Endothelial cell of umbilical vein (primary cell): ENCODE results near the gene PTPRT. TPM values are rescaled to one million over a fixed set of nuclear protein-coding genes. Genes with fewer than 3 reads are reported as not detected.

ENCODE experiments used
- BruUV-seq: library from RNA; stranded (reverse); fragments of 400-500 nt; replicated peaks from 2 replicates; lab custom pipeline; 2021; lab: Mats Ljungman, UMichigan
- CTCF ChIA-PET: fragments of 300-600, 350-600 bp; sonication (Branson Sonifier 250); formaldehyde crosslinking; loops from one replicate; lab custom pipeline; 2021; ENCODE audit warnings: antibody characterized with exemption, inconsistent platforms; lab: Charles Lee
- POLR2A ChIA-PET: fragments of 300-600, 350-600 bp; sonication (Branson Sonifier 250); formaldehyde crosslinking; loops from one replicate; lab custom pipeline; 2021; ENCODE audit warnings: antibody characterized with exemption, inconsistent platforms; lab: Charles Lee
- DNase-seq: peaks from one replicate; pipeline ENCODE4 v3.0.0-alpha.2; 2011; ENCODE audit warnings: low read depth, low spot score
- FAIRE-seq: peaks from 2 replicates; lab custom pipeline; 2011; peaks lifted over from hg19 to GRCh38; lab: Jason Lieb, UNC
- H2AFZ ChIP-seq: 2 replicates; pipeline ENCODE4 v1.6.0; 2012; ENCODE audit warnings: low read depth, low read length, control low read depth, inconsistent platforms
- H3K27ac ChIP-seq: 2 replicates; pipeline ENCODE4 v1.5.1; 2011; ENCODE audit warnings: low read depth, mild to moderate bottlenecking, control low read depth, low read length, moderate library complexity; ENCODE audit not compliant: insufficient read depth
- H3K27me3 ChIP-seq, 2 experiments: 2 replicates each; pipeline versions ENCODE4 v1.6.0 to v1.6.1; 2011; ENCODE audit warnings: low read length in 2 of 2, mixed read lengths in 1 of 2; ENCODE audit not compliant: control insufficient read depth in 2 of 2, insufficient read depth in 2 of 2
- H3K36me3 ChIP-seq, 2 experiments: 2 replicates in 1 of 2; 3 replicates in 1 of 2; pipeline ENCODE4 v1.5.1; 2011; ENCODE audit warnings: low read length in 2 of 2, mild to moderate bottlenecking in 1 of 2, moderate library complexity in 1 of 2; ENCODE audit not compliant: control insufficient read depth in 2 of 2, insufficient read depth in 2 of 2; ENCODE audit errors: extremely low read depth in 1 of 2
- H3K4me1 ChIP-seq: 3 replicates; pipeline ENCODE4 v1.5.1; 2011; ENCODE audit warnings: mild to moderate bottlenecking, low read length; ENCODE audit not compliant: control insufficient read depth, insufficient read depth; ENCODE audit errors: extremely low read depth
- H3K4me2 ChIP-seq: 2 replicates; pipeline ENCODE4 v1.6.1; 2011; ENCODE audit warnings: low read length, control low read depth, mixed read lengths; ENCODE audit not compliant: insufficient read depth
- H3K4me3 ChIP-seq, 3 experiments: fragments of 200-600 bp in 1 of 3; sonication (generic), shearing (Covaris generic) in 1 of 3; replicated peaks in 1 of 3; 2 replicates each; pipeline ENCODE4 v1.5.1; 2011 to 2016; ENCODE audit warnings: control low read depth in 3 of 3, low read length in 3 of 3, mild to moderate bottlenecking in 2 of 3, inconsistent platforms in 1 of 3, low read depth in 1 of 3, moderate library complexity in 1 of 3; ENCODE audit not compliant: insufficient read depth in 1 of 3
- H3K79me2 ChIP-seq: 2 replicates; pipeline ENCODE4 v1.6.0; 2012; ENCODE audit warnings: low read length, inconsistent platforms; ENCODE audit not compliant: control insufficient read depth, insufficient read depth
- H3K9ac ChIP-seq: replicated peaks from 2 replicates; pipeline ENCODE3; 2011; ENCODE audit warnings: low read length, control low read depth; ENCODE audit not compliant: insufficient read depth; ENCODE audit errors: extremely low read depth
- H3K9me1 ChIP-seq: replicated peaks from 3 replicates; pipeline ENCODE4 v1.6.0; 2011; ENCODE audit warnings: mild to moderate bottlenecking, low read length; ENCODE audit not compliant: control insufficient read depth, insufficient read depth; ENCODE audit errors: extremely low read depth
- H3K9me3 ChIP-seq: replicated peaks from 2 replicates; pipeline ENCODE4 v1.5.1; 2012; ENCODE audit warnings: low read length, inconsistent platforms; ENCODE audit not compliant: control insufficient read depth, insufficient read depth
- H4K20me1 ChIP-seq: replicated peaks from 2 replicates; pipeline ENCODE3; 2011; ENCODE audit warnings: mild to moderate bottlenecking, low read length; ENCODE audit not compliant: control insufficient read depth, insufficient read depth; ENCODE audit errors: extremely low read depth
- EZH2 ChIP-seq: IDR thresholded peaks from 2 replicates; pipeline ENCODE4 v1.6.1; 2012; ENCODE audit warnings: borderline replicate concordance, low read depth, mild to moderate bottlenecking, moderate library complexity, low read length, inconsistent platforms; ENCODE audit not compliant: severe bottlenecking
- FOS ChIP-seq: IDR thresholded peaks from 2 replicates; pipeline ENCODE4 v1.6.1; 2011; ENCODE audit warnings: mild to moderate bottlenecking, low read length, moderate library complexity, borderline replicate concordance; ENCODE audit not compliant: insufficient read depth
- GATA2 ChIP-seq: IDR thresholded peaks from 2 replicates; pipeline ENCODE4 v1.7.0; 2011; ENCODE audit warnings: low read depth, mild to moderate bottlenecking, moderate library complexity, mixed read lengths, low read length; ENCODE audit not compliant: insufficient read length, insufficient read depth
- JUN ChIP-seq: IDR thresholded peaks from 2 replicates; pipeline ENCODE4 v1.6.1; 2011; ENCODE audit warnings: borderline replicate concordance, low read depth; ENCODE audit not compliant: insufficient read length, insufficient read depth
- POLR2A ChIP-seq: IDR thresholded peaks from 2 replicates; pipeline ENCODE4 v1.6.1; 2012; ENCODE audit warnings: low read depth, mild to moderate bottlenecking, control low read depth, low read length
- POLR2AphosphoS5 ChIP-seq: IDR thresholded peaks from 2 replicates; pipeline ENCODE4 v1.6.1; 2012; ENCODE audit warnings: low read depth, mild to moderate bottlenecking, control low read depth, low read length, moderate library complexity; ENCODE audit not compliant: insufficient read depth
- dilution Hi-C: fragments of 300-500 bp; cut with MboI; formaldehyde crosslinking; loops from one replicate; pipeline ENCODE4 v1.15.0; 2019; ENCODE audit warnings: low sequenced_read_pairs; ENCODE audit not compliant: extremely low pct_ligation_motif_present
- intact Hi-C: fragments of 100-400 bp; cut with micrococcal nuclease; formaldehyde crosslinking; loops from one replicate; pipeline ENCODE4 v1.10.0; 2022
- polyA plus RNA-seq, 4 experiments: library from polyadenylated mRNA; depleted of rRNA in 3 of 4; stranded (reverse) in 3 of 4; unstranded in 1 of 4; fragments of >200 nt; gene quantifications; 2 replicates each; pipeline versions ENCODE4 v1.2.1 to v1.2.3, GENCODE V29; 2011 to 2012; ENCODE audit warnings: missing spikeins in 1 of 4
- total RNA-seq: library from RNA; stranded (reverse); gene quantifications from 2 replicates; pipeline ENCODE4 v1.2.3, GENCODE V29; 2021
- TF ChIP-seq, protein P1 (sequence below): IDR thresholded peaks from 2 replicates; pipeline ENCODE4 v1.6.1; 2011; ENCODE audit not compliant: insufficient read depth, insufficient read length
- TF ChIP-seq, protein P2 (sequence below), 2 donors: IDR thresholded peaks; 1 replicate in 1 of 2; 2 replicates in 1 of 2; pipeline ENCODE4 v1.5.1; 2011; ENCODE audit warnings: low read length in 2 of 2, mild to moderate bottlenecking in 2 of 2, moderate library complexity in 2 of 2, control low read depth in 1 of 2, inconsistent platforms in 1 of 2, low read depth in 1 of 2; ENCODE audit not compliant: insufficient read depth in 1 of 2; ENCODE audit errors: extremely low read depth in 1 of 2

The PTPRT gene
- total and polyA plus RNA-seq, 2 donors (not counting 3 experiments of a cell fraction or from before 2014, with no cell fraction given): not detected

DNA sequence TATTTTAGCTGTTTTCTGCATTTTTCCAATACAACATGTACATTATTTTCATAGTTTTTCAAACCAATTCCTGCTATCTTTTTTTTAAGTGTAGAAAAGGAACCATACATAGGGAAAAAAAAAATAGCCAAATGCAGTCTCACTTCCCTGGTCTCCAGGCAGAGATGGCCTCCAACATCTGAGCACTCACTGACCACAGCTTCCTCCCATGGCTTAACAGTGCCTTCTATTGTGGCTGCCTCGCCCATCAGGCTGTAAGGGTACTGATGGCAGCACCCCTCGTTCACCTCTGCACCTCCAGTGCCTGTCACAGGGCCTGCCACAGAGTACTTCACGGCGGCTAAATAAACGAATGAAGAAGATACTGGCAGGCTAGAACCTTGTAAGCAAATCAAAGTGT, 591.1 kb downstream of the PTPRT start:
- H3K4me1 ChIP-seq: no peaks in the 10 kb centered on the region
- no peaks in the 10 kb centered on the region for H4K20me1 ChIP-seq
- no TSS peak for BruUV-seq
- no peak overlapping the region for H3K9ac ChIP-seq
- H3K4me3 ChIP-seq: no peak overlapping the region
- ChIA-PET POLR2A (no interaction called here), CTCF (no interaction called here)
- no peak overlapping the region for H2AFZ ChIP-seq
- DNase-seq (no peak), FAIRE-seq (no peak)
- H3K27me3 ChIP-seq: no peaks in the 10 kb centered on the region
- no peaks in the 10 kb centered on the region for H3K36me3 ChIP-seq
- H3K9me1 ChIP-seq: no peaks in the 10 kb centered on the region
- no peak for TF ChIP-seq POLR2A
- TF ChIP-seq EZH2: no peak
- no peak for TF ChIP-seq POLR2AphosphoS5
- TF ChIP-seq, protein P1, sequence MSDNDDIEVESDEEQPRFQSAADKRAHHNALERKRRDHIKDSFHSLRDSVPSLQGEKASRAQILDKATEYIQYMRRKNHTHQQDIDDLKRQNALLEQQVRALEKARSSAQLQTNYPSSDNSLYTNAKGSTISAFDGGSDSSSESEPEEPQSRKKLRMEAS: no peak
- no peak for TF ChIP-seq FOS
- TF ChIP-seq, protein P2, sequence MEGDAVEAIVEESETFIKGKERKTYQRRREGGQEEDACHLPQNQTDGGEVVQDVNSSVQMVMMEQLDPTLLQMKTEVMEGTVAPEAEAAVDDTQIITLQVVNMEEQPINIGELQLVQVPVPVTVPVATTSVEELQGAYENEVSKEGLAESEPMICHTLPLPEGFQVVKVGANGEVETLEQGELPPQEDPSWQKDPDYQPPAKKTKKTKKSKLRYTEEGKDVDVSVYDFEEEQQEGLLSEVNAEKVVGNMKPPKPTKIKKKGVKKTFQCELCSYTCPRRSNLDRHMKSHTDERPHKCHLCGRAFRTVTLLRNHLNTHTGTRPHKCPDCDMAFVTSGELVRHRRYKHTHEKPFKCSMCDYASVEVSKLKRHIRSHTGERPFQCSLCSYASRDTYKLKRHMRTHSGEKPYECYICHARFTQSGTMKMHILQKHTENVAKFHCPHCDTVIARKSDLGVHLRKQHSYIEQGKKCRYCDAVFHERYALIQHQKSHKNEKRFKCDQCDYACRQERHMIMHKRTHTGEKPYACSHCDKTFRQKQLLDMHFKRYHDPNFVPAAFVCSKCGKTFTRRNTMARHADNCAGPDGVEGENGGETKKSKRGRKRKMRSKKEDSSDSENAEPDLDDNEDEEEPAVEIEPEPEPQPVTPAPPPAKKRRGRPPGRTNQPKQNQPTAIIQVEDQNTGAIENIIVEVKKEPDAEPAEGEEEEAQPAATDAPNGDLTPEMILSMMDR (IDR thresholded peaks at IDR 0.05; ENCODE audit: extremely low read depth in 1 of 2, insufficient read depth in 1 of 2, low read depth in 1 of 2, low read length in 2 of 2): no peak
- no peak for TF ChIP-seq GATA2
- no peak for TF ChIP-seq JUN
- no peak overlapping the region for H3K27ac ChIP-seq
- dilution Hi-C loops (no loop called here), intact Hi-C loops (no loop called here)
- H3K4me2 ChIP-seq: no peak overlapping the region
- no peaks in the 10 kb centered on the region for H3K79me2 ChIP-seq
- H3K9me3 ChIP-seq: peaks cover 8% of the 10 kb centered on the region
